ENCODE results near the gene ALPK1.
"Not testable (repeated sequence)": the region's sequence is repeated elsewhere in the genome, so short reads cannot be mapped to it uniquely, and the experiment has no call there.

Gene ALPK1

GRCh38 chr4:112453321-112453720 lies 156.2 kb downstream of the ALPK1 start:
- no peak for DNase-seq (ENCODE audit: low spot score)

- no peak for DNase-seq (ENCODE audit: low spot score)
These were observed 175.1 kb downstream of the ALPK1 start for GRCh38 chr4:112472318-112472717.

DNA sequence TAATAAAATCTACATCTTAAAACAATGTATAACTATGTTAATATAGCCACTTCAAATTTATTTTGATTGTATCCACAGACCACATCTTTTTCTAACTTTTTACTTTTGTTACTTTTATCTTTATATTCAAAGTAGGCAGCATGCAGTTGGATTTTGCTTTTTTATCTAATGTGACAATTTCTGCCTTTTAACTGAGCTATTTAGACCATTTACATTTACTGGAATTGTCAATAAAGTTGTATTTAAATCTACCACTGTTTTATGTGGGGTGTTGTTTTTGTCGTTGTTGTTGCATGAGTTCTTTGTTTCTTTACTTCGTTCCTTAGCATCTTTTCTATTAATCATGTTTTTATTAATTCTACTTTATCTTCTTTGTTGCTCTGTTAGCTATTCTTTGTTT lies 176.8 kb downstream of the ALPK1 start:
- no peak for DNase-seq (ENCODE audit: low spot score)

GRCh38 chr4:112485930-112486329 lies 188.8 kb downstream of the ALPK1 start:
- DNase-seq (ENCODE audit: low spot score): no peak

DNA sequence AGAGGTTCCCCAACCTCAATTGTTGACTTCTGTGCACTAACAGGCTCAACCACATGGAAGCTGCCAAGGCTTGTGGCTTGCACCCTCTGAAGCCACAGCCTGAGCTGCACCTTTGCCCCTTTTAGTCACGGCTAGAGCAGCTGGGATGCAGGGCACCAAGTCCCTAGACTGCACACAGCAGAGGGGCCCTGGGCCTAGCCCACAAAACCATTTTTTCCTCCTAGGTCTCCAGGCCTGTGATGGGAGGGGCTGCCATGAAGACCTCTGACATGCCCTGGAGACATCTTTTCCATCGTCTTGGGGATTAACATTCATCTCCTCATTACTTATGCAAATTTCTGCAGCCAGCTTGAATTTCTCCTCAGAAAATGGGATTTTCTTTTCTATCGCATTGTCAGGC lies 193.6 kb downstream of the ALPK1 start:
- not testable (repeated sequence) for DNase-seq (ENCODE audit: low spot score)

All from activated CD4-positive, alpha-beta T cell treated with anti-CD3 and anti-CD28 coated beads, Interleukin-2, Interleukin-4, amounts not matched to agents 100 ng/mL and 50 ng/mL, durations not matched to agents 16 hours and 8 hours (primary cell).